Left ventricle myocardium inferior (tissue), 1 donor: ENCODE data around the gene COL23A1. TPM values are rescaled to one million over a fixed set of nuclear protein-coding genes. Genes with fewer than 3 reads are reported as not detected.

Source experiments
- DNase-seq: peaks from one replicate; pipeline ENCODE4 v3.0.0-alpha.2; 2020
- H3K27ac ChIP-seq: fragments of 200-600 bp; replicated peaks from 2 replicates; pipeline ENCODE4 v1.8.0; 2021
- H3K27me3 ChIP-seq: fragments of 200-600 bp; 2 replicates; pipeline ENCODE4 v1.8.0; 2021; ENCODE audit warnings: low read depth
- H3K36me3 ChIP-seq: fragments of 200-600 bp; 2 replicates; pipeline ENCODE4 v1.8.0; 2021
- H3K4me1 ChIP-seq: fragments of 200-600 bp; 2 replicates; pipeline ENCODE4 v1.8.0; 2021
- H3K4me3 ChIP-seq: fragments of 200-600 bp; 2 replicates; pipeline ENCODE4 v1.8.0; 2021; ENCODE audit warnings: mild to moderate bottlenecking, moderate library complexity
- H3K9me3 ChIP-seq: fragments of 200-600 bp; replicated peaks from 2 replicates; pipeline ENCODE4 v1.8.0; 2021
- CTCF ChIP-seq: fragments of 200-600 bp; IDR thresholded peaks from 2 replicates; pipeline ENCODE4 v1.8.0; 2021; ENCODE audit warnings: antibody characterized with exemption, mild to moderate bottlenecking, borderline replicate concordance
- intact Hi-C: fragments of 100-400 bp; cut with micrococcal nuclease; formaldehyde crosslinking; loops from one replicate; pipeline ENCODE4 v1.11.0; 2022
- total RNA-seq: library from RNA; stranded (reverse); fragmentation: NEBNext Ultra II Directional; extraction: Animal tissue kit (Norgen Biotek cat#: 25700); gene quantifications from one replicate; pipeline ENCODE4 v1.2.1, GENCODE V29; 2021
- donor health status: DM: no; HTN: yes; CAD: no; lungs with severe emphysema.

Gene COL23A1
- total RNA-seq, 1 donor from 2014 or later: 27.4 TPM

GRCh38 chr5:178449163-178450070, 140.8 kb downstream of the COL23A1 start:
- intact Hi-C loops: no loop called here
- no peaks in the 10 kb centered on the region for H3K36me3 ChIP-seq
- no peaks in the 10 kb centered on the region for H3K9me3 ChIP-seq
- peaks cover 30% of the 10 kb centered on the region for H3K27me3 ChIP-seq
- peaks cover 11% of the 10 kb centered on the region for H3K4me1 ChIP-seq
- H3K4me3 ChIP-seq: no peak overlapping the region
- peak overlapping the region; percentile 53 for H3K27ac ChIP-seq
- TF ChIP-seq CTCF: no peak
- peak; percentile 31 for DNase-seq

DNA sequence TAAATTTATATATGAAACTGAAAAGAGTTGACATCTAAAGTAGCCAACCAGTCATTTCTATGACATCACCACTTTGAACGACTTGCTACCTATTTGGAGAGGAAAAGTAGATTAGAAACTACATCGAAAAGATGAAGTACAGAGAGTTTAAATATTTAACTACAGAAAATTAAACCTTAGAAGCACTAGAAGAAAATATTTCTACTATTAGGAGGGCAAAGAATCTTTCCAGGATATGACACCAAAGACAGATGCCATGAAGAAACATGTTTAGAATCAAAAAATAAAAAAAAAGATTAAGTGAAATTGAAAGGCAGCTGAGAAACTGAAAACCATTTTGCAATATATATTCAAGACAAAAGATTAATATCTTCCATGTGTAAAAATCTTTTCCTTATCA, 144.7 kb downstream of the COL23A1 start:
- H3K9me3 ChIP-seq: no peaks in the 10 kb centered on the region
- DNase-seq: no peak
- H3K27ac ChIP-seq: no peak overlapping the region
- H3K27me3 ChIP-seq: peaks cover 28% of the 10 kb centered on the region
- H3K4me3 ChIP-seq: no peak overlapping the region
- intact Hi-C loops: no loop called here
- TF ChIP-seq CTCF: no peak
- H3K4me1 ChIP-seq: peaks cover 11% of the 10 kb centered on the region
- H3K36me3 ChIP-seq: no peaks in the 10 kb centered on the region

DNA sequence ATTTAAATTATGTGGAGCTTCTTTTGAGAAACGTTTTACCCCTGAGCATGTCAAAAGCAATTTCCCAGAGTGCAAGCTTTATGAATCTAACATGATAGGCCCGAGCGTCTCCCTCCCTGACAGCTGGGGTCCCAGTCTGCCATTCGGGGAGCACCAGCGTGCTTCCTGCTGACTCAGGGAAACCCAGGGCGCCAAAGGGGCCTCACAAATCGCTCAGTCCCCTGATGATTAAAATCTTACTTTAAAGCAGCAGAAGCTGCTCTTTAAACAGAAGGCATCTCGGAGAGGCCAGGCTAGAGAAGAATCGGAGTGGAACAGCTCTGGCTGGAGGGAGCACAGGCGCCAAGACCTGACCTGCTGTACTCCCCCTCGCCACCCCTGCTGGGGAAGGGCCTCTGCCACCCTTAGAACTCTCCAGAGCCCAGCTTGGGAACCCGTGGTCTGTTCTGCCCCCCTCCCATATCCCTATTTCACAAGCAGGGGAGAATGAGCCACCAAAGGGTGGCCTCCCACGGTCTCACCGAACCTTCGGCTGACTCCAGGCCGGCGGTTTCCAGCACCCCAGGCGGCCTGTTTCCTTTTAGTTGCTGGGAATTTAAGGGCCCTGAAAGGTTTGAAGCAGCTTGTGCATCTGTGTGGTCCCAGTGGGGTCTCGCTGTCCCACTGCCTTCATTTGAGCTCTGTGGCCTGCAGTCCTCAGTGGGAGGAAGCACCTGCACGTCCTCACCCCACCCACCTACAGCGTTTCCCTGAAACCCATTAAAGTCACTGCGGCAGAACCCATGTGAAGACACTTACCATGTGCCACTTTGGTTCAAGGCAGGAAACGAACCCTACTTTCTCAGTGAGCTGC, 147.6 kb downstream of the COL23A1 start:
- TF ChIP-seq CTCF: no peak
- intact Hi-C loops: no loop called here
- no peaks in the 10 kb centered on the region for H3K9me3 ChIP-seq
- H3K27ac ChIP-seq: no peak overlapping the region
- H3K4me3 ChIP-seq: no peak overlapping the region
- H3K27me3 ChIP-seq: peaks cover 6% of the 10 kb centered on the region
- no peaks in the 10 kb centered on the region for H3K4me1 ChIP-seq
- no peaks in the 10 kb centered on the region for H3K36me3 ChIP-seq
- DNase-seq: no peak

GRCh38 chr5:178441486-178442270, 148.5 kb downstream of the COL23A1 start:
- Histone ChIP-seq H3K27ac (no peak overlapping the region), H3K9me3 (no peaks in the 10 kb centered on the region), H3K36me3 (no peaks in the 10 kb centered on the region), H3K4me3 (no peak overlapping the region), H3K27me3 (peaks cover 10% of the 10 kb centered on the region), H3K4me1 (no peaks in the 10 kb centered on the region)
- intact Hi-C loops: no loop called here
- TF ChIP-seq CTCF: no peak
- DNase-seq: no peak

GRCh38 chr5:178440181-178440580, 150.0 kb downstream of the COL23A1 start:
- H3K4me1 ChIP-seq: peaks cover 3% of the 10 kb centered on the region
- no peaks in the 10 kb centered on the region for H3K9me3 ChIP-seq
- no peak overlapping the region for H3K27ac ChIP-seq
- DNase-seq: no peak
- TF ChIP-seq CTCF: no peak
- intact Hi-C loops: no loop called here
- no peaks in the 10 kb centered on the region for H3K36me3 ChIP-seq
- no peak overlapping the region for H3K4me3 ChIP-seq
- peaks cover 15% of the 10 kb centered on the region for H3K27me3 ChIP-seq
